Endothelial cell of umbilical vein (primary cell): Measurements from ENCODE around the gene ADGRB2.

Experiments
- EZH2 ChIP-seq: IDR thresholded peaks from 2 replicates; pipeline ENCODE4 v1.6.1; 2012; ENCODE audit warnings: borderline replicate concordance, low read depth, mild to moderate bottlenecking, moderate library complexity, low read length, inconsistent platforms; ENCODE audit not compliant: severe bottlenecking
- JUN ChIP-seq: IDR thresholded peaks from 2 replicates; pipeline ENCODE4 v1.6.1; 2011; ENCODE audit warnings: borderline replicate concordance, low read depth; ENCODE audit not compliant: insufficient read length, insufficient read depth
- POLR2A ChIP-seq: IDR thresholded peaks from 2 replicates; pipeline ENCODE4 v1.6.1; 2012; ENCODE audit warnings: low read depth, mild to moderate bottlenecking, control low read depth, low read length
- POLR2AphosphoS5 ChIP-seq: IDR thresholded peaks from 2 replicates; pipeline ENCODE4 v1.6.1; 2012; ENCODE audit warnings: low read depth, mild to moderate bottlenecking, control low read depth, low read length, moderate library complexity; ENCODE audit not compliant: insufficient read depth
- TF ChIP-seq, protein P1 (sequence below), 2 donors: IDR thresholded peaks; 1 replicate in 1 of 2; 2 replicates in 1 of 2; pipeline ENCODE4 v1.5.1; 2011; ENCODE audit warnings: low read length in 2 of 2, mild to moderate bottlenecking in 2 of 2, moderate library complexity in 2 of 2, control low read depth in 1 of 2, inconsistent platforms in 1 of 2, low read depth in 1 of 2; ENCODE audit not compliant: insufficient read depth in 1 of 2; ENCODE audit errors: extremely low read depth in 1 of 2

DNA sequence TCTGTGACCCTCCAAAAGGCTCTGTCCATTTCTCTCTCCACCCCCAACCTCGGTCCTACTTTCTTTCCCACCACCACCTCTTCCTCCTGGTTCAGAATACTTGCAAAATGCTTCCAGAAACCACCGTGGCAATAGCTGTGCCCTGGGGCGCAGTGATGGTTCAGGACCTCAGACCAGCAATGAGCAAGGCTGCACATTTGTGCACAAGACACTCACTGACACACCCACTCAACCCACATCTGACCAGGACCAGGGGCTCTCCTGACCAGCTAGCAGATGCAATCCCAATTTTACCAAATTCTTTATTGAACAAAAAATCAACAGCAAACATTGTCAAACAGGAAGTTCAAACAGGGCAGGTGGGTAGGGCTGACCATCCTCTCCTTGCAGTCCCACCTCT, 26.0 kb upstream of the ADGRB2 start:
- TF ChIP-seq, protein P1, sequence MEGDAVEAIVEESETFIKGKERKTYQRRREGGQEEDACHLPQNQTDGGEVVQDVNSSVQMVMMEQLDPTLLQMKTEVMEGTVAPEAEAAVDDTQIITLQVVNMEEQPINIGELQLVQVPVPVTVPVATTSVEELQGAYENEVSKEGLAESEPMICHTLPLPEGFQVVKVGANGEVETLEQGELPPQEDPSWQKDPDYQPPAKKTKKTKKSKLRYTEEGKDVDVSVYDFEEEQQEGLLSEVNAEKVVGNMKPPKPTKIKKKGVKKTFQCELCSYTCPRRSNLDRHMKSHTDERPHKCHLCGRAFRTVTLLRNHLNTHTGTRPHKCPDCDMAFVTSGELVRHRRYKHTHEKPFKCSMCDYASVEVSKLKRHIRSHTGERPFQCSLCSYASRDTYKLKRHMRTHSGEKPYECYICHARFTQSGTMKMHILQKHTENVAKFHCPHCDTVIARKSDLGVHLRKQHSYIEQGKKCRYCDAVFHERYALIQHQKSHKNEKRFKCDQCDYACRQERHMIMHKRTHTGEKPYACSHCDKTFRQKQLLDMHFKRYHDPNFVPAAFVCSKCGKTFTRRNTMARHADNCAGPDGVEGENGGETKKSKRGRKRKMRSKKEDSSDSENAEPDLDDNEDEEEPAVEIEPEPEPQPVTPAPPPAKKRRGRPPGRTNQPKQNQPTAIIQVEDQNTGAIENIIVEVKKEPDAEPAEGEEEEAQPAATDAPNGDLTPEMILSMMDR (IDR thresholded peaks at IDR 0.05; ENCODE audit: extremely low read depth in 1 of 2, insufficient read depth in 1 of 2, low read depth in 1 of 2, low read length in 2 of 2) = no peak
- TF ChIP-seq EZH2 (no peak), POLR2A (no peak), POLR2AphosphoS5 (no peak), JUN (no peak)
